A549 (cell line): Measurements from ENCODE around the gene BLACAT1. TPM values are rescaled to one million over a fixed set of nuclear protein-coding genes. Genes with fewer than 3 reads are reported as not detected.
"Not testable (repeated sequence)": the region's sequence is repeated elsewhere in the genome, so short reads cannot be mapped to it uniquely, and the experiment has no call there.

Experiments used
- ATAC-seq, 2 experiments: fragments of 200-7000 bp in 1 of 2; fragments of >200 bp in 1 of 2; cut with Nextera tagmentation in 1 of 2; cut with Tn5 transposase in 1 of 2; 3 replicates each; pipeline versions ENCODE4 v1.8.0 to v1.9.1; 2018 to 2020; ENCODE audit warnings: mild to moderate bottlenecking in 1 of 2, moderate library complexity in 1 of 2
- CTCF ChIA-PET: fragments of 300-600 bp; sonication (Branson Sonifier 250); formaldehyde crosslinking; extraction: SDS; loops from one replicate; lab custom pipeline; 2021; ENCODE audit warnings: antibody characterized with exemption, inconsistent platforms; lab: Yijun Ruan, JAX
- POLR2A ChIA-PET: fragments of 350-600 bp; formaldehyde crosslinking; extraction: SDS; loops from one replicate; lab custom pipeline; 2021; ENCODE audit warnings: antibody characterized with exemption, inconsistent platforms; lab: Yijun Ruan, JAX
- DNase-seq, 2 experiments: peaks; one replicate each; pipeline versions ENCODE4 v3.0.0 to v3.0.0-alpha.2; 2011 to 2016; ENCODE audit warnings: low read depth in 1 of 2, low spot score in 1 of 2
- FAIRE-seq: peaks from 2 replicates; lab custom pipeline; 2011; peaks lifted over from hg19 to GRCh38; lab: Jason Lieb, UNC
- H3K27ac ChIP-seq, 2 experiments: fragments of >200 bp; sonication (Bioruptor Twin); formaldehyde crosslinking; 3 replicates each; pipeline ENCODE4 v1.5.1; 2016 to 2017
- H3K4me1 ChIP-seq: fragments of >200 bp; sonication (Bioruptor Twin); formaldehyde crosslinking; 3 replicates; pipeline ENCODE4 v1.6.1; 2016
- H3K4me2 ChIP-seq: fragments of >200 bp; sonication (Bioruptor Twin); formaldehyde crosslinking; 3 replicates; pipeline ENCODE4 v1.6.1; 2016
- H3K4me3 ChIP-seq: fragments of >200 bp; sonication (Bioruptor Twin); formaldehyde crosslinking; 3 replicates; pipeline ENCODE4 v1.5.1; 2016
- H3K9me3 ChIP-seq: fragments of >200 bp; sonication (Bioruptor Twin); formaldehyde crosslinking; 3 replicates; pipeline ENCODE4 v1.6.1; 2016
- CBX2 ChIP-seq: fragments of 200-600 bp; sonication (generic); IDR thresholded peaks from 2 replicates; pipeline ENCODE4 v1.6.1; 2016; ENCODE audit warnings: low read depth, mild to moderate bottlenecking, borderline replicate concordance
- CHD4 ChIP-seq: fragments of 200-600 bp; sonication (generic); IDR thresholded peaks from 2 replicates; pipeline ENCODE4 v1.6.1; 2016; ENCODE audit warnings: antibody characterized with exemption, mild to moderate bottlenecking, borderline replicate concordance
- EP300 ChIP-seq, 2 experiments: fragments of >200 bp; sonication (Bioruptor Twin); formaldehyde crosslinking; IDR thresholded peaks; 2 replicates in 1 of 2; 3 replicates in 1 of 2; pipeline ENCODE4 v1.6.1; 2016 to 2017
- ESRRA ChIP-seq: fragments of 150-350 bp; IDR thresholded peaks from 2 replicates; pipeline ENCODE4 v1.6.1; 2014; ENCODE audit warnings: mild to moderate bottlenecking, low read length, borderline replicate concordance
- FOXS1 ChIP-seq: fragments of 250-450 bp; sonication (Bioruptor Pico); IDR thresholded peaks from 2 replicates; pipeline ENCODE4 v1.5.0; 2020; ENCODE audit warnings: mild to moderate bottlenecking, moderate library complexity
- HOXB13 ChIP-seq: fragments of 250-450 bp; sonication (Bioruptor Pico); IDR thresholded peaks from 2 replicates; pipeline ENCODE4 v1.5.0; 2020; ENCODE audit warnings: low read depth, mild to moderate bottlenecking, moderate library complexity
- JUNB ChIP-seq: fragments of >200 bp; sonication (Bioruptor Twin); formaldehyde crosslinking; IDR thresholded peaks from 2 replicates; pipeline ENCODE4 v1.6.1; 2016
- KDM5A ChIP-seq: fragments of 200-600 bp; sonication (generic); IDR thresholded peaks from 2 replicates; pipeline ENCODE4 v1.6.1; 2016; ENCODE audit warnings: antibody characterized with exemption, mild to moderate bottlenecking
- MAX ChIP-seq: IDR thresholded peaks from 2 replicates; pipeline ENCODE4 v1.6.1; 2012
- MAZ ChIP-seq: fragments of 150-350 bp; IDR thresholded peaks from 2 replicates; pipeline ENCODE4 v1.6.1; 2014; ENCODE audit warnings: antibody characterized with exemption, low read depth, low read length, borderline replicate concordance
- MYC ChIP-seq: IDR thresholded peaks from 2 replicates; pipeline ENCODE4 v1.6.1; 2012; ENCODE audit warnings: mild to moderate bottlenecking, inconsistent platforms, low read length, improper control_type of control experiment, borderline replicate concordance
- NFE2L2 ChIP-seq: fragments of 150-350 bp; conservative IDR thresholded peaks from 2 replicates; pipeline ENCODE4 v1.6.1; 2014; ENCODE audit warnings: low read length
- POLR2AphosphoS2 ChIP-seq: conservative IDR thresholded peaks from 2 replicates; pipeline ENCODE4 v1.6.1; 2012; ENCODE audit warnings: low read length, improper control_type of control experiment, inconsistent platforms
- RAD21 ChIP-seq, 2 experiments: fragments of >200 bp in 1 of 2; sonication (Bioruptor Twin) in 1 of 2; formaldehyde crosslinking in 1 of 2; IDR thresholded peaks in 1 of 2; conservative IDR thresholded peaks in 1 of 2; 2 replicates in 1 of 2; 3 replicates in 1 of 2; pipeline ENCODE4 v1.6.1; 2012 to 2018; ENCODE audit warnings: inconsistent platforms in 1 of 2
- RCOR1 ChIP-seq: fragments of 150-350 bp; IDR thresholded peaks from 2 replicates; pipeline ENCODE4 v1.6.1; 2014; ENCODE audit warnings: antibody characterized with exemption, low read length, low read depth
- SMC3 ChIP-seq: fragments of >200 bp; sonication (Bioruptor Twin); formaldehyde crosslinking; IDR thresholded peaks from 3 replicates; pipeline ENCODE4 v1.6.1; 2018; ENCODE audit warnings: inconsistent platforms
- SREBF2 ChIP-seq: fragments of 450-650 bp; IDR thresholded peaks from 2 replicates; pipeline ENCODE4 v1.6.1; 2014; ENCODE audit warnings: mild to moderate bottlenecking, moderate library complexity
- TFCP2L1 ChIP-seq: fragments of 250-450 bp; sonication (Bioruptor Pico); IDR thresholded peaks from 2 replicates; pipeline ENCODE4 v1.5.0; 2021; ENCODE audit warnings: mild to moderate bottlenecking
- USF2 ChIP-seq: fragments of 450-650 bp; IDR thresholded peaks from 2 replicates; pipeline ENCODE4 v1.6.1; 2014; ENCODE audit warnings: antibody characterized with exemption
- ZSCAN20 ChIP-seq: fragments of 250-450 bp; sonication (Bioruptor Pico); IDR thresholded peaks from 2 replicates; pipeline ENCODE4 v1.8.0; 2022; ENCODE audit warnings: mild to moderate bottlenecking, moderate library complexity
- WGBS: methylation state at CpG from one replicate; pipeline ENCODE4 v1.1.6; 2017; ENCODE audit errors: missing lambda C conversion rate; 5-methylcytosine and 5-hydroxymethylcytosine counted together
- polyA plus RNA-seq, 4 experiments: library from polyadenylated mRNA; depleted of rRNA in 3 of 4; stranded (reverse); fragments of >200 nt; fragmentation: RNase III in 1 of 4; extraction: RNeasy Plus Mini Kit Qiagen cat#74134 plus additional on column Dnase treatment in 1 of 4; gene quantifications; 2 replicates in 3 of 4; 3 replicates in 1 of 4; pipeline ENCODE4 v1.2.3, GENCODE V29; 2011 to 2017
- TF ChIP-seq, protein P1 (sequence below): fragments of >200 bp; sonication (Bioruptor Twin); formaldehyde crosslinking; IDR thresholded peaks from 3 replicates; pipeline ENCODE4 v1.5.1; 2016

BLACAT1 gene
- polyA plus RNA-seq, 2 of the 4 experiments (the other 2 are of a cell fraction): 0.09 TPM; not detected in 1

DNA sequence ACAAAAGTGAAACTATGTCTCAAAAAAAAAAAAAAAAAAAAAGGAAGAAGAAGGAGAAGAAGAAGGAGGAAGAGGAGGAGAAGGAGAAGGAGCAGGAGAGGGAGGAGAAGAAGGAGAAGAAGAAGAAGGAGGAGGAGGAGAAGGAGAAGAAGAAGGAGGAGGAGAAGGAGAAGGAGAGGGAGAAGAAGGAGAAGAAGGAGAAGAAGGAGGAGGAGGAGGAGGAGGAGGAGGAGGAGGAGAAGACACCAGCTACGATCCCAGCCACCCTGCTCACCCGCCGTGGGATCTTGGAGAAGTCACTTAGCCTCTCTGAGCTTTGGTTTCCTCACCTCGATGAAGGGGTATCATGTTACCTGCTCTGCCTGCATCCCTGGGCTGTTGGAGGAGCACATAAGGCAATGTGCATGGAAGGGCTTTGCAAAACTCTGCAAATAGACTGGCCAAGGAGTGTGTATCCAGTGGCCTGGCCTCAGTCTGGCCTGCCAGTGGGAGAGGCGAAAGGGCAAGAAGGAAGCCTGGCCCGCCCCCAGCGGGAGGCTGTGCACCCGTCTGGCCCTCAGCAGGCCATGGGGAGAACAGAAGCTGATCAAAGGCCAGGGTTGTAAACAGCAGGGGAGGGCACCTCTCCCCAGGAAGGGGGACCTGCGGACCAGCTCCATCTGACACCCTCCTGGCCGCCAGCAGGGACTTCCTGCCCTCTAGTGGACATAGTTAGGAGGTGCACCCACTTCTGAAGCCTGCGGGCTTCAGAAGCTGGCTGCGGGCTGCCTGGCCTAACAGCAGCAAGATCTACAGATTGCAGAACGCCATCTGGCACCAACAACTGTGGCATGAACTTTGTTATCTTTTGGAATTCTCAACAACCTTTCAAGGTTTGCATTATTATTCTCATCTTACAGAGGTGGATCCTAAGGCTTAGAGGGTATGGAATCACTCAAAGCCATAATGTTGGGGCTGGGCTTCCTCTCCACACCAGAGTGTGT, 29.4 kb upstream of the BLACAT1 start:
- POLR2A ChIA-PET: interaction anchor here (0.7 to 1.1 kb wide), 2 partner anchors 39 to 212 kb away, joined by 3 to 6 read pairs; no protein-coding TSS in a partner anchor
- 31% methylated on average over 12 of the region's 13 CpGs for WGBS
- no peak overlapping the region for H3K4me3 ChIP-seq
- FAIRE-seq: no peak
- TF ChIP-seq FOXS1 (CRISPR knock-in tag) (no peak), POLR2AphosphoS2 (no peak), RAD21 (conservative IDR thresholded peaks at IDR 0.05 in 1 of 2, IDR thresholded peaks at IDR 0.05 in 1 of 2) (peak; percentile 92 to 93), RCOR1 (no peak), HOXB13 (CRISPR knock-in tag) (no peak), SMC3 (peak; percentile 85), MYC (no peak), TFCP2L1 (CRISPR knock-in tag) (no peak), USF2 (no peak), SREBF2 (no peak), EP300 (IDR thresholded peaks at IDR 0.05) (no peak), MAZ (0 out of 2 replicates have a peak, but pooled peaks have one; percentile 7), NFE2L2 (no peak), MAX (no peak)
- TF ChIP-seq, protein P1, sequence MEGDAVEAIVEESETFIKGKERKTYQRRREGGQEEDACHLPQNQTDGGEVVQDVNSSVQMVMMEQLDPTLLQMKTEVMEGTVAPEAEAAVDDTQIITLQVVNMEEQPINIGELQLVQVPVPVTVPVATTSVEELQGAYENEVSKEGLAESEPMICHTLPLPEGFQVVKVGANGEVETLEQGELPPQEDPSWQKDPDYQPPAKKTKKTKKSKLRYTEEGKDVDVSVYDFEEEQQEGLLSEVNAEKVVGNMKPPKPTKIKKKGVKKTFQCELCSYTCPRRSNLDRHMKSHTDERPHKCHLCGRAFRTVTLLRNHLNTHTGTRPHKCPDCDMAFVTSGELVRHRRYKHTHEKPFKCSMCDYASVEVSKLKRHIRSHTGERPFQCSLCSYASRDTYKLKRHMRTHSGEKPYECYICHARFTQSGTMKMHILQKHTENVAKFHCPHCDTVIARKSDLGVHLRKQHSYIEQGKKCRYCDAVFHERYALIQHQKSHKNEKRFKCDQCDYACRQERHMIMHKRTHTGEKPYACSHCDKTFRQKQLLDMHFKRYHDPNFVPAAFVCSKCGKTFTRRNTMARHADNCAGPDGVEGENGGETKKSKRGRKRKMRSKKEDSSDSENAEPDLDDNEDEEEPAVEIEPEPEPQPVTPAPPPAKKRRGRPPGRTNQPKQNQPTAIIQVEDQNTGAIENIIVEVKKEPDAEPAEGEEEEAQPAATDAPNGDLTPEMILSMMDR: peak; percentile 92
- TF ChIP-seq, all 56 proteins: peak for 4
- H3K9me3 ChIP-seq: no peaks in the 10 kb centered on the region
- CTCF ChIA-PET: interaction anchor here (0.6 to 26.5 kb wide), 65 partner anchors 9 to 496 kb away, joined by 3 to 560 read pairs (median 5); partner anchors contain the start of genes BLACAT1, CDK18, ELK4 and KLHDC8A
- no peak overlapping the region for H3K27ac ChIP-seq
- DNase-seq: peak; percentile 75 to 94
- H3K4me1 ChIP-seq: no peaks in the 10 kb centered on the region
- H3K4me2 ChIP-seq: peak overlapping the region; percentile 22; the same call in 1 of the 3 replicates
- peak; percentile 75 to 89 for ATAC-seq

DNA sequence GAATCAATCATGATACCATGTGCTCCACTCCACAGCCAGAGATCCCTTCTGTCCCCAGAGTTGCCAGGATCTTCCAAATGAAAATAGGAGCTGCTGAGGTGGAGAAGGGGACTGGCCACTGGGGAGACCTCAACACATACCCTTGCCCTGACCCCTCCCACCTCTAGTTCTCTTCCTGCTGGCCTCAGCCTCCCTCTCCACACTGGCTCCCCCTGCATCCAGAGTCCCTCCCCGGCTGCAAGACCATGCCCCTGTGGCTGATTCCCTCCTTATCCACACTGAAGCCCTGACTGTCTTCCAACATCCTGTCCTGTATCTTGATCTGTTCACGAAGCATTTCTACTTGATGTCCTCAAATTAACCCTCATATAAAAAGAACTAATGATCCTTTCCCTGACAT, 27.5 kb upstream of the BLACAT1 start:
- TF ChIP-seq TFCP2L1 (CRISPR knock-in tag) (no peak), CHD4 (no peak), CBX2 (no peak), ZSCAN20 (CRISPR knock-in tag) (no peak), JUNB (no peak), ESRRA (no peak), KDM5A (no peak), HOXB13 (CRISPR knock-in tag) (no peak)
- TF ChIP-seq, all 56 proteins: peak for 0
- ChIA-PET CTCF (interaction anchor here (0.8 to 26.5 kb wide), 13 partner anchors 9 to 175 kb away, joined by 3 to 560 read pairs (median 134); partner anchors contain the start of genes BLACAT1, CDK18 and KLHDC8A), POLR2A (no interaction called here)
- no peak for DNase-seq
- no peak overlapping the region for H3K27ac ChIP-seq
- H3K4me3 ChIP-seq: no peak overlapping the region
- H3K4me2 ChIP-seq: no peak overlapping the region
- no peak for FAIRE-seq
- WGBS: 36% methylated on average over 2 of the region's 2 CpGs
- H3K4me1 ChIP-seq: peaks cover 3% of the 10 kb centered on the region
- H3K9me3 ChIP-seq: no peaks in the 10 kb centered on the region
- ATAC-seq: no peak

- H3K4me2 ChIP-seq, DNase-seq, H3K9me3 ChIP-seq, POLR2A ChIA-PET, H3K4me3 ChIP-seq, FAIRE-seq, ATAC-seq, H3K27ac ChIP-seq: not testable (repeated sequence)
- peaks cover 11% of the 10 kb centered on the region for H3K4me1 ChIP-seq
- WGBS: 78% methylated on average over 11 of the region's 11 CpGs
- CTCF ChIA-PET: interaction anchor here (0.9 to 26.5 kb wide), 10 partner anchors 9 to 209 kb away, joined by 3 to 560 read pairs (median 140); partner anchors contain the start of genes BLACAT1 and KLHDC8A
These were observed 26.7 kb upstream of the BLACAT1 start for GRCh38 chr1:205482587-205482986.
